ENCODE results near the gene ABTB2.
"Not testable (repeated sequence)": the region's sequence is repeated elsewhere in the genome, so short reads cannot be mapped to it uniquely, and the experiment has no call there.

DNA sequence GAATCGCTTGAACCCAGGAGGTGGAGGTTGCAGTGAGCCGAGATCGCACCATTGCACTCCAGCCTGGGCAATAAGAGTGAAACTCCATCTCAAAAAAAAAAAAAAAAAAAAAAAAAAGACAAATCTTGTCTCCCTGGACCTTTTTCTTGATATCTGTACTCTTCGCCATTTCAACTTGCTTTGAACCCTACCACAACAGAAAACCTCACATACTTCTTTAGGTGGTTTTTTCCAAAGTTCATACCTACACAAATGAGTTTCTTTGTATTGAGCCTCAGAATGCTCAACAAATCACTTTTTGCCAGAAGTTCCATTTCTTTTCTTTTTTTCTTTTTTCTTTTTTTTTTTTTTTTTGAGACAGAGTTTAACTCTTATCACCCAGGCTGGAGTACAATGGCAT is 111.3 kb downstream of the ABTB2 start:
- TF ChIP-seq, protein P1, sequence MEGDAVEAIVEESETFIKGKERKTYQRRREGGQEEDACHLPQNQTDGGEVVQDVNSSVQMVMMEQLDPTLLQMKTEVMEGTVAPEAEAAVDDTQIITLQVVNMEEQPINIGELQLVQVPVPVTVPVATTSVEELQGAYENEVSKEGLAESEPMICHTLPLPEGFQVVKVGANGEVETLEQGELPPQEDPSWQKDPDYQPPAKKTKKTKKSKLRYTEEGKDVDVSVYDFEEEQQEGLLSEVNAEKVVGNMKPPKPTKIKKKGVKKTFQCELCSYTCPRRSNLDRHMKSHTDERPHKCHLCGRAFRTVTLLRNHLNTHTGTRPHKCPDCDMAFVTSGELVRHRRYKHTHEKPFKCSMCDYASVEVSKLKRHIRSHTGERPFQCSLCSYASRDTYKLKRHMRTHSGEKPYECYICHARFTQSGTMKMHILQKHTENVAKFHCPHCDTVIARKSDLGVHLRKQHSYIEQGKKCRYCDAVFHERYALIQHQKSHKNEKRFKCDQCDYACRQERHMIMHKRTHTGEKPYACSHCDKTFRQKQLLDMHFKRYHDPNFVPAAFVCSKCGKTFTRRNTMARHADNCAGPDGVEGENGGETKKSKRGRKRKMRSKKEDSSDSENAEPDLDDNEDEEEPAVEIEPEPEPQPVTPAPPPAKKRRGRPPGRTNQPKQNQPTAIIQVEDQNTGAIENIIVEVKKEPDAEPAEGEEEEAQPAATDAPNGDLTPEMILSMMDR (conservative IDR thresholded peaks at IDR 0.05; ENCODE audit: low read depth, low read length), result not testable (repeated sequence)
- not testable (repeated sequence) for TF ChIP-seq EZH2 (IDR thresholded peaks at IDR 0.05; ENCODE audit: borderline replicate concordance, low read depth, low read length, poor library complexity, severe bottlenecking)

Data from A673 (cell line).